Activated effector memory CD4-positive, alpha-beta T cell treated with Interleukin-2 at 50 U/mL for 16 hours (primary cell): ENCODE measurements around the gene LRRC73.
"Not testable (repeated sequence)": the region's sequence is repeated elsewhere in the genome, so short reads cannot be mapped to it uniquely, and the experiment has no call there.

Source experiments
- DNase-seq: peaks from one replicate; pipeline ENCODE4 v3.0.0-alpha.2; 2020

LRRC73 gene

DNA sequence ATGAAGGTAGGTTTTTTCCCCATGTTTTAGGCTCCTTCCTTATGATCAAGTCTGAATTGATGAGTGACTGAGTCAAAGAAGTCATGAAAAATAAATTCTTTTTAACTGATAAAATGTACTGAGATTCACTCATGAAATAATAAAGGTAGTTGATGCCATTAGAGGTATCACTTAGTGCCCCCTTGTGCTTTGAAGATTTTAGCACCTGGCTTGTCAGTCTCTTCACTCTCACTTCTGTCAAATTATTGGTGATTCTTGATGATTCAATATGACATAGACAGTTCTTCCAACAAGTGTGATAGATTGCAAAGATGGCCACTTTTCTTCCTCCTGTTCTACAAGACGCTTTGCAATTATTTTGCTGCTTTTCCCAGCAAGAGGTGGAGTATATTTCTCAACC, 50.6 kb downstream of the LRRC73 start:
- DNase-seq: no peak

DNA sequence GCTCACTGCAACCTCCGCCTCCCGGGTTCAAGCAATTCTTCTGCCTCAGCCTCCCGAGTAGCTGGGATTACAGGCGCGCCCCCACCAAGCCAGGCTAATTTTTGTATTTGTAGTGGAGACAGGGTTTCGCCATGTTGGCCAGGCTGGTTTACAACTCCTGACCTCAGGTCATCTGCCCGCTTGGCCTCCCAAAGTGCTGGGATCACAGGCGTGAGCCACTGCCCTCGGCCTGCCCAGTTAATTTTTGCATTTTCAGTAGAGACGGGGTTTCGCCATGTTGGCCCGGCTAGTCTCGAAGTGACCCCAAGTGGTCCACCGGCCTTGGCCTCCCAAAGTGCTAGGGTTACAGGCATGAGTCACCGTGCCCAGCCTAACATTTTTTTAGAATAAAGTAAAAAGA, 52.0 kb downstream of the LRRC73 start:
- DNase-seq: not testable (repeated sequence)

DNA sequence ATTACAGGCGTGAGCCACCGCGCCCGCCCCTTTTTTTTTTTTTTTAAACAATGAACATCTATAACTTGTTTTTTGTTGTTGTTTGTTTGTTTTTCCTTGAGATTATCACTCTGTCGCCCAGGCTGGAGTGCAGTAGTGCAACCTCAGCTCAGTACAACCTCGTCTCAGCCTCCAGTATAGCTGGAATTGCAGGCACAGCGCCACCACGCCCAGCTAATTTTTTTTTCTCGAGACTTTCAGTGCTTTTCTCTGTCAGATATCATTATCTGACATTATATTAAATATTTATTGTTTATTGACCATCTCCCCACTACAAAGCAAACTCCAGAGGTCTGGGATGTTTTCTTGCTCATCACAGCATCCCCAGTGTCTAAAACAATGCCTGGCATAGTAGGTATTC, 52.5 kb downstream of the LRRC73 start:
- no peak for DNase-seq
